Bronchial epithelial cell (primary cell): ENCODE results near the gene TPPP. TPM values are rescaled to one million over a fixed set of nuclear protein-coding genes. Genes with fewer than 3 reads are reported as not detected.
A peak's percentile ranks its signal among the peaks of the same experiment; 100 is the strongest.

ENCODE experiments used
- DNase-seq: peaks from one replicate; pipeline ENCODE4 v3.0.0-alpha.2; 2010; ENCODE audit warnings: low read depth
- FAIRE-seq: peaks from 2 replicates; lab custom pipeline; 2011; peaks lifted over from hg19 to GRCh38; lab: Jason Lieb, UNC
- H3K27me3 ChIP-seq: 2 replicates; pipeline ENCODE4 v1.5.1; 2011; ENCODE audit warnings: low read length; ENCODE audit not compliant: control insufficient read depth, insufficient read depth
- H3K36me3 ChIP-seq: 2 replicates; pipeline ENCODE4 v1.5.1; 2011; ENCODE audit warnings: low read length; ENCODE audit not compliant: control insufficient read depth, insufficient read depth
- H3K4me3 ChIP-seq: 2 replicates; pipeline ENCODE4 v1.5.1; 2011; ENCODE audit warnings: mild to moderate bottlenecking, low read depth, low read length, control low read depth
- total RNA-seq: library from RNA; depleted of rRNA; stranded (reverse); fragments of >200 nt; gene quantifications from 2 replicates; pipeline ENCODE4 v1.2.1, GENCODE V29; 2014
- TF ChIP-seq, protein P1 (sequence below): IDR thresholded peaks from 2 replicates; pipeline ENCODE4 v1.5.1; 2011; ENCODE audit warnings: mild to moderate bottlenecking, moderate library complexity, low read length, control low read depth, inconsistent platforms; ENCODE audit not compliant: insufficient read depth, severe bottlenecking

TPPP gene
- total RNA-seq, 1 donor from 2014 or later = 1.6 TPM

DNA sequence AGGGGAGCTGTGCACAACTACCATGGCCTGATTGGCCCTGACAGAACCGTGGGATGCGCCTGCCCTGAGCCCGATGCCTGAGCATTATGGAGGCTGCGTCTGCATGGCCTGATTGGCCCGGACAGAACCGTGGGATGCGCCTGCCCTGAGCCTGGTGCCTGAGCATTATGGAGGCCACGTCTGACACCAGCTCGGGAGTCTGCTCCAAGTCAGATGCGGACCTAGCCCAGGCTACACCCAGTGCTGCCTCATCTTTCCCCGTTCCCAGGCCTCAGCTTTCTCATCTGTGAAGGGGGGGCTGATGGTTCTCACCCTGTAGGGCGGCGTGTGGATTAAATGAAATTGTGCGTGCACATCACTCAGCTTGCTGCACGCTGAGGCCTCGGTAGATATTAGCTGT lies 73.7 kb downstream of the TPPP start:
- Histone ChIP-seq H3K27me3 (no peaks in the 10 kb centered on the region), H3K4me3 (no peak overlapping the region), H3K36me3 (peaks cover 13% of the 10 kb centered on the region)
- FAIRE-seq = no peak
- DNase-seq = no peak
- TF ChIP-seq, protein P1, sequence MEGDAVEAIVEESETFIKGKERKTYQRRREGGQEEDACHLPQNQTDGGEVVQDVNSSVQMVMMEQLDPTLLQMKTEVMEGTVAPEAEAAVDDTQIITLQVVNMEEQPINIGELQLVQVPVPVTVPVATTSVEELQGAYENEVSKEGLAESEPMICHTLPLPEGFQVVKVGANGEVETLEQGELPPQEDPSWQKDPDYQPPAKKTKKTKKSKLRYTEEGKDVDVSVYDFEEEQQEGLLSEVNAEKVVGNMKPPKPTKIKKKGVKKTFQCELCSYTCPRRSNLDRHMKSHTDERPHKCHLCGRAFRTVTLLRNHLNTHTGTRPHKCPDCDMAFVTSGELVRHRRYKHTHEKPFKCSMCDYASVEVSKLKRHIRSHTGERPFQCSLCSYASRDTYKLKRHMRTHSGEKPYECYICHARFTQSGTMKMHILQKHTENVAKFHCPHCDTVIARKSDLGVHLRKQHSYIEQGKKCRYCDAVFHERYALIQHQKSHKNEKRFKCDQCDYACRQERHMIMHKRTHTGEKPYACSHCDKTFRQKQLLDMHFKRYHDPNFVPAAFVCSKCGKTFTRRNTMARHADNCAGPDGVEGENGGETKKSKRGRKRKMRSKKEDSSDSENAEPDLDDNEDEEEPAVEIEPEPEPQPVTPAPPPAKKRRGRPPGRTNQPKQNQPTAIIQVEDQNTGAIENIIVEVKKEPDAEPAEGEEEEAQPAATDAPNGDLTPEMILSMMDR = no peak

DNA sequence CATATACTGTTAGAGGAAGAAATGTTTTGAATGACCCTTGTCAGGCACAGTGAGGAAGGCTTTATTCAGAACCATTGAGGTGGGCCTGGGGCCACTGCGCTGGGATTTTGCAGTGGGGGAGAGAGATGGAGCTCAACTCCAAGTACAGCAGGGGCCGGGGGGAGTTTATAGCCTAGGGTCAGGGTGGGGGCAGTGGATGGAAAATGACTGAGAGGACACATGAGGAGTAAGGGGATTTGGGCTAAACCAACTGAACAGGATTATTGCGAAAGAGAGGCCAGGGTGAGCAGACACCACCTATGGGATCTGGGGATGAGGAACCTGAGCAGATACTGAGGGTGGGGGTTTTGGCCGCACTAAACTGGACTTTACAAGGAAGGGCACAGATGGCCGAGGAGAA lies 74.7 kb downstream of the TPPP start:
- FAIRE-seq (no peak), DNase-seq (no peak)
- Histone ChIP-seq H3K4me3 (no peak overlapping the region), H3K36me3 (peaks cover 13% of the 10 kb centered on the region), H3K27me3 (no peaks in the 10 kb centered on the region)
- TF ChIP-seq, protein P1 = no peak

DNA sequence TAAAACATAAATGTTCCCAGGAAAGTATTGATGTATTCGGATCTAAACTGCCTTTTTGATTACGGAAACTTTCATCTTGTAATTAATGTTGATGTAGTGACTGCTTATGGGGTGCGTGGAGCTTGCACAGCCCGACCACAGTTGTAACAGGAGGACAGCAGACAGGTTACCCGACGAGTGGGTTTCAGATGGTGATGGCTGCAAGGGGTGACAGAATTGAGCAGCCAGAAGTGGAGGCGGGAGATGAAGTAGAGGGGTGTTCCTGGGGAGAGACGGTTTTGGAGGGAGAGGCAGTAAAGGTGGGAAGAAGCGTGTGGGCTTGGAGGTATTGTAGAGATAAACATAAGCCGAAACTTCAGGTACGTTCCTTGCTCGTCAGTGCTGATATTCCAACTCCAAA lies 75.3 kb downstream of the TPPP start:
- TF ChIP-seq, protein P1 = no peak
- no peak for DNase-seq
- peaks cover 13% of the 10 kb centered on the region for H3K36me3 ChIP-seq
- H3K4me3 ChIP-seq = no peak overlapping the region
- H3K27me3 ChIP-seq = no peaks in the 10 kb centered on the region
- no peak for FAIRE-seq

DNA sequence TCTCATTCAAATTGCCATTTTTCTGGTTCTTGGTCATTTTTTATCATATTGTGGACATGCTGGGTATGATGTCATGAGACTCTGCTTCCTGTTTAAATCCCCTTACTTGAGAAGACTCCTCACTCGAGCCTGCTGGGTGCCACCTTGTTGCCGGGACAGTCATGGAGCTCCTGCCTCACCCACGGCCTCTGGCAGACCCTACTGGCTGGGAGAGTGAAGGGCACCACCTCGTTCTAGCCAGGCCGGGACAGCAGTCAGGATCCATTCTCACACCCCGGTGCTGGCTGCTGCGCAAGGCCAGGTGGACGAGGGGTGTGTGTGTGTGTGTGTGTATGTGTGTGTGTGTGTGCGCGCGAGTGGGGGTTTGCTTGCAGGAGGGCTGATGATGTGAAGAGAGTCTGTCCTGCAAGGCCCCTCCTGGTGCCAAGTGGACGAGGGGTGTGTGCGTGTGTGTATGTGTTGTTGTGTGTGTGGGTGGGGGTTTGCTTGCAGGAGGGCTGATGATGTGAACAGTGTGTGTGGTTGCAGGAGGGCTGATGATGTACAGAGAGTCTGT lies 76.6 kb downstream of the TPPP start:
- DNase-seq (no peak), FAIRE-seq (no peak)
- H3K27me3 ChIP-seq = no peaks in the 10 kb centered on the region
- peaks cover 11% of the 10 kb centered on the region for H3K36me3 ChIP-seq
- TF ChIP-seq, protein P1 = no peak
- no peak overlapping the region for H3K4me3 ChIP-seq

DNA sequence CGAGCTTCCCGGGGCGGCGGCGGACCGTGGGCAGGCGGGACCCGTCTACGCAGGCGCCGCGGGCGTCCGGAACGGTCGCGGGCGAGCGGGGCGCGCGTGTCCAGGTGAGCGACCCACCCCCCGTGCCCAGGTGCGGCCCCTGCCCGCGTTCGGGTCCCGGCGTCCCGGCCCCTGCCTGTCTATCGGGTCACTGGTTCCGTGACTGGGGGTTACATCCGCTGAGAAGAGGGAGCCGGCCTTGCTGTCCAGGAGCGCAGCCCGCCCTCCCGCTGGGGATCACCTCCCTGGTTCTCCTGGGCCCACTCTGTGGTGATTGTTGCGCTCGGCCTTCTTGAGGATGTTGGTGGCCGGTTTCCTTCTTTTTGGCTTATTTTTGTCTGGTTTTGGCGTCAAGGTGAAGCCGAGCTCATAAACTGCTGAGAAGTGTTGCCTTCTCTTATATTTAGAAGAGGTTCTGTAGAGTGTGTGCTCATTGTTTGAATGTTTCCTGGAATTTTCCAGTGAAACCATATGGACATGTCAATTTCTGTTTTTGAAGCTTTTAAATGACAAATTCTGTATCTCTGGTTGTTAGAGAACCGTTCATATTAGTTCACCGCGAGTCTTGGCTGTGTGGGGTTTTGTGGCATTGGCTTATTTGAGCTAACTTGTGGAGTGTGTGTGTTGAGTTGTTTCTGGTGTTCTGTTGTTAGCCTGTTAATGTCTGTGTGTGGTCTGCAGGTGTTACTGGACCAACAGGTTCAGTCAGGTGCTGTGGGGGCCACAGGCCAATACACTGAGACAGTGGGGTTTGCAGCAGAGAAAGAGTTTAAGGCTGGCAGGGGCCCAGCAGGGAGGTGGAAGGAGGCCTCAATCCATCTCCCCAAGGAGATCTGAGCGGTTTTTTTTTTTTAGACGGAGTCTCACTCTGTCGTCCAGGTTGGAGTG lies 80.4 kb downstream of the TPPP start:
- FAIRE-seq = no peak
- peaks cover 1% of the 10 kb centered on the region for H3K36me3 ChIP-seq
- H3K27me3 ChIP-seq = no peaks in the 10 kb centered on the region
- peak; percentile 12 for DNase-seq
- H3K4me3 ChIP-seq = peak overlapping the region; percentile 70
- TF ChIP-seq, protein P1 = no peak
